A549 (cell line): ENCODE measurements around the gene RILPL1. TPM values are rescaled to one million over a fixed set of nuclear protein-coding genes. Genes with fewer than 3 reads are reported as not detected.
"Not testable (repeated sequence)": the region's sequence is repeated elsewhere in the genome, so short reads cannot be mapped to it uniquely, and the experiment has no call there.

ENCODE experiments used
- ATAC-seq, 2 experiments: fragments of 200-7000 bp in 1 of 2; fragments of >200 bp in 1 of 2; cut with Nextera tagmentation in 1 of 2; cut with Tn5 transposase in 1 of 2; 3 replicates each; pipeline versions ENCODE4 v1.8.0 to v1.9.1; 2018 to 2020; ENCODE audit warnings: mild to moderate bottlenecking in 1 of 2, moderate library complexity in 1 of 2
- CTCF ChIA-PET: fragments of 300-600 bp; sonication (Branson Sonifier 250); formaldehyde crosslinking; extraction: SDS; loops from one replicate; lab custom pipeline; 2021; ENCODE audit warnings: antibody characterized with exemption, inconsistent platforms; lab: Yijun Ruan, JAX
- POLR2A ChIA-PET: fragments of 350-600 bp; formaldehyde crosslinking; extraction: SDS; loops from one replicate; lab custom pipeline; 2021; ENCODE audit warnings: antibody characterized with exemption, inconsistent platforms; lab: Yijun Ruan, JAX
- DNase-seq, 2 experiments: peaks; one replicate each; pipeline versions ENCODE4 v3.0.0 to v3.0.0-alpha.2; 2011 to 2016; ENCODE audit warnings: low read depth in 1 of 2, low spot score in 1 of 2
- FAIRE-seq: peaks from 2 replicates; lab custom pipeline; 2011; peaks lifted over from hg19 to GRCh38; lab: Jason Lieb, UNC
- H3K27ac ChIP-seq, 2 experiments: fragments of >200 bp; sonication (Bioruptor Twin); formaldehyde crosslinking; 3 replicates each; pipeline ENCODE4 v1.5.1; 2016 to 2017
- H3K4me1 ChIP-seq: fragments of >200 bp; sonication (Bioruptor Twin); formaldehyde crosslinking; 3 replicates; pipeline ENCODE4 v1.6.1; 2016
- H3K4me2 ChIP-seq: fragments of >200 bp; sonication (Bioruptor Twin); formaldehyde crosslinking; 3 replicates; pipeline ENCODE4 v1.6.1; 2016
- H3K4me3 ChIP-seq: fragments of >200 bp; sonication (Bioruptor Twin); formaldehyde crosslinking; 3 replicates; pipeline ENCODE4 v1.5.1; 2016
- H3K9me3 ChIP-seq: fragments of >200 bp; sonication (Bioruptor Twin); formaldehyde crosslinking; 3 replicates; pipeline ENCODE4 v1.6.1; 2016
- CBX8 ChIP-seq: fragments of 200-600 bp; sonication (generic); IDR thresholded peaks from 2 replicates; pipeline ENCODE4 v1.6.1; 2016
- CHD2 ChIP-seq: fragments of 150-350 bp; IDR thresholded peaks from 2 replicates; pipeline ENCODE4 v1.6.1; 2014; ENCODE audit warnings: low read length; ENCODE audit not compliant: partially characterized antibody
- CHD4 ChIP-seq: fragments of 200-600 bp; sonication (generic); IDR thresholded peaks from 2 replicates; pipeline ENCODE4 v1.6.1; 2016; ENCODE audit warnings: antibody characterized with exemption, mild to moderate bottlenecking, borderline replicate concordance
- EHF ChIP-seq: fragments of 250-450 bp; sonication (Bioruptor Pico); IDR thresholded peaks from 2 replicates; pipeline ENCODE4 v1.5.0; 2020; ENCODE audit warnings: mild to moderate bottlenecking
- EHMT2 ChIP-seq: fragments of 200-600 bp; sonication (generic); IDR thresholded peaks from 2 replicates; pipeline ENCODE4 v1.6.1; 2016; ENCODE audit warnings: antibody characterized with exemption, low read depth, mild to moderate bottlenecking, moderate library complexity
- ELK1 ChIP-seq: fragments of 150-350 bp; IDR thresholded peaks from 2 replicates; pipeline ENCODE4 v1.6.1; 2014; ENCODE audit warnings: low read depth, mild to moderate bottlenecking, low read length
- FOSB ChIP-seq: fragments of 250-450 bp; sonication (Bioruptor Pico); IDR thresholded peaks from 2 replicates; pipeline ENCODE4 v1.5.0; 2020; ENCODE audit warnings: mild to moderate bottlenecking, moderate library complexity
- FOSL2 ChIP-seq, 2 experiments: fragments of 450-650 bp in 1 of 2; fragments of >200 bp in 1 of 2; sonication (Bioruptor Twin) in 1 of 2; formaldehyde crosslinking; IDR thresholded peaks; 2 replicates each; pipeline versions ENCODE4 v1.5.0 to v1.6.1; 2016 to 2020; ENCODE audit warnings: mild to moderate bottlenecking in 1 of 2, moderate library complexity in 1 of 2
- HDAC2 ChIP-seq: fragments of 200-600 bp; sonication (generic); IDR thresholded peaks from 2 replicates; pipeline ENCODE4 v1.6.1; 2016
- HES2 ChIP-seq: fragments of >200 bp; sonication (Bioruptor Twin); formaldehyde crosslinking; IDR thresholded peaks from 2 replicates; pipeline ENCODE4 v1.6.1; 2016
- HOXB5 ChIP-seq: fragments of 250-450 bp; sonication (Bioruptor Pico); IDR thresholded peaks from 2 replicates; pipeline ENCODE4 v1.5.0; 2020; ENCODE audit warnings: mild to moderate bottlenecking, moderate library complexity
- JUN ChIP-seq, 2 experiments: fragments of >200 bp; sonication (Bioruptor Twin); formaldehyde crosslinking; IDR thresholded peaks; 2 replicates in 1 of 2; 3 replicates in 1 of 2; pipeline ENCODE4 v1.6.1; 2016 to 2017
- KDM1A ChIP-seq: fragments of 200-600 bp; sonication (generic); IDR thresholded peaks from 2 replicates; pipeline ENCODE4 v1.6.1; 2016; ENCODE audit warnings: low read depth, mild to moderate bottlenecking
- KDM5A ChIP-seq: fragments of 200-600 bp; sonication (generic); IDR thresholded peaks from 2 replicates; pipeline ENCODE4 v1.6.1; 2016; ENCODE audit warnings: antibody characterized with exemption, mild to moderate bottlenecking
- MAZ ChIP-seq: fragments of 150-350 bp; IDR thresholded peaks from 2 replicates; pipeline ENCODE4 v1.6.1; 2014; ENCODE audit warnings: antibody characterized with exemption, low read depth, low read length, borderline replicate concordance
- NPAS2 ChIP-seq: fragments of 250-450 bp; sonication (Bioruptor Pico); IDR thresholded peaks from 2 replicates; pipeline ENCODE4 v1.8.0; 2022; ENCODE audit warnings: mild to moderate bottlenecking, moderate library complexity, borderline replicate concordance
- NR3C1 ChIP-seq: fragments of >200 bp; sonication (Bioruptor Twin); formaldehyde crosslinking; IDR thresholded peaks from 3 replicates; pipeline ENCODE4 v1.6.1; 2017
- POLR2A ChIP-seq: IDR thresholded peaks from 2 replicates; pipeline ENCODE4 v1.6.1; 2012; ENCODE audit warnings: mild to moderate bottlenecking, low read length
- RCOR1 ChIP-seq: fragments of 150-350 bp; IDR thresholded peaks from 2 replicates; pipeline ENCODE4 v1.6.1; 2014; ENCODE audit warnings: antibody characterized with exemption, low read length, low read depth
- RFX5 ChIP-seq: fragments of 450-650 bp; IDR thresholded peaks from 2 replicates; pipeline ENCODE4 v1.7.1; 2014; ENCODE audit warnings: antibody characterized with exemption, mild to moderate bottlenecking, moderate library complexity
- RNF2 ChIP-seq: fragments of 200-600 bp; sonication (generic); IDR thresholded peaks from 2 replicates; pipeline ENCODE4 v1.6.1; 2016; ENCODE audit warnings: low read depth, mild to moderate bottlenecking, antibody characterized with exemption, moderate library complexity, borderline replicate concordance
- SMC3 ChIP-seq: fragments of >200 bp; sonication (Bioruptor Twin); formaldehyde crosslinking; IDR thresholded peaks from 3 replicates; pipeline ENCODE4 v1.6.1; 2018; ENCODE audit warnings: inconsistent platforms
- WGBS: methylation state at CpG from one replicate; pipeline ENCODE4 v1.1.6; 2017; ENCODE audit errors: missing lambda C conversion rate; 5-methylcytosine and 5-hydroxymethylcytosine counted together
- polyA plus RNA-seq, 4 experiments: library from polyadenylated mRNA; depleted of rRNA in 3 of 4; stranded (reverse); fragments of >200 nt; fragmentation: RNase III in 1 of 4; extraction: RNeasy Plus Mini Kit Qiagen cat#74134 plus additional on column Dnase treatment in 1 of 4; gene quantifications; 2 replicates in 3 of 4; 3 replicates in 1 of 4; pipeline ENCODE4 v1.2.3, GENCODE V29; 2011 to 2017

The RILPL1 gene
- polyA plus RNA-seq, 2 of the 4 experiments (the other 2 are of a cell fraction), result 8.0 to 14.2 TPM

- no peak for TF ChIP-seq ELK1
Measured at GRCh38 chr12:123488539-123489230, 44.8 kb downstream of the RILPL1 start (continued).

- WGBS, result 96% methylated on average over 6 of the region's 6 CpGs
- no peak for ATAC-seq
- Histone ChIP-seq H3K4me2 (no peak overlapping the region), H3K4me3 (no peak overlapping the region), H3K4me1 (no peaks in the 10 kb centered on the region), H3K27ac (no peak overlapping the region), H3K9me3 (no peaks in the 10 kb centered on the region)
- POLR2A ChIA-PET, result no interaction called here
- no peak for DNase-seq
- TF ChIP-seq EHMT2 (no peak), MAZ (no peak)
- no peak for FAIRE-seq
- CTCF ChIA-PET, result interaction anchor here (1.1 kb wide), 1 partner anchor 88 kb away, joined by 3 read pairs; no protein-coding TSS in a partner anchor
Measured at GRCh38 chr12:123487428-123487827, 46.1 kb downstream of the RILPL1 start.

GRCh38 chr12:123485756-123486155 lies 47.8 kb downstream of the RILPL1 start:
- Histone ChIP-seq H3K4me2 (no peak overlapping the region), H3K4me1 (no peaks in the 10 kb centered on the region), H3K27ac (no peak overlapping the region), H3K9me3 (no peaks in the 10 kb centered on the region), H3K4me3 (no peak overlapping the region)
- no peak for FAIRE-seq
- TF ChIP-seq CHD2, result no peak
- no peak for TF ChIP-seq RFX5
- no peak for TF ChIP-seq HDAC2
- no peak for TF ChIP-seq MAZ
- TF ChIP-seq NPAS2 (CRISPR knock-in tag), result no peak
- TF ChIP-seq FOSB (CRISPR knock-in tag), result no peak
- no peak; a peak in 1 of 6 replicates for ATAC-seq
- ChIA-PET CTCF (interaction anchor here (0.7 kb wide), 1 partner anchor 96 kb away, joined by 4 read pairs; no protein-coding TSS in a partner anchor), POLR2A (no interaction called here)
- DNase-seq, result no peak
- WGBS, result 89% methylated on average over 14 of the region's 14 CpGs

- Histone ChIP-seq H3K4me3 (no peak overlapping the region), H3K4me1 (no peaks in the 10 kb centered on the region), H3K9me3 (no peaks in the 10 kb centered on the region), H3K4me2 (no peak overlapping the region), H3K27ac (no peak overlapping the region)
- POLR2A ChIA-PET, result interaction anchor here (0.6 kb wide), 1 partner anchor 518 kb away, joined by 4 read pairs; no protein-coding TSS in a partner anchor
- CTCF ChIA-PET, result interaction anchor here (0.7 kb wide), 1 partner anchor 49 kb away, joined by 3 read pairs; no protein-coding TSS in a partner anchor
- no peak for FAIRE-seq
- TF ChIP-seq FOSL2 (IDR thresholded peaks at IDR 0.05) (no peak), FOSL2 (CRISPR knock-in tag; IDR thresholded peaks at IDR 0.05) (peak; percentile 64), CBX8 (no peak)
- no peak for DNase-seq
- no peak for ATAC-seq
- 89% methylated on average over 18 of the region's 18 CpGs for WGBS
Measured at GRCh38 chr12:123483602-123484248, 49.8 kb downstream of the RILPL1 start.

- ATAC-seq, result peak; percentile 12 to 13; a peak in 1 of 6 replicates
- H3K27ac ChIP-seq, result no peak overlapping the region
- POLR2A ChIA-PET, result no interaction called here
- WGBS, result 91% methylated on average over 6 of the region's 6 CpGs
- no peak for FAIRE-seq
- H3K4me3 ChIP-seq, result no peak overlapping the region
- no peaks in the 10 kb centered on the region for H3K4me1 ChIP-seq
- no peaks in the 10 kb centered on the region for H3K9me3 ChIP-seq
- no peak for DNase-seq
- no peak for TF ChIP-seq POLR2A
- TF ChIP-seq NPAS2 (CRISPR knock-in tag), result no peak
- no peak for TF ChIP-seq RNF2
- TF ChIP-seq EHF (CRISPR knock-in tag), result no peak
- TF ChIP-seq KDM5A, result no peak
- TF ChIP-seq CHD2, result no peak
- no peak for TF ChIP-seq CHD4
- TF ChIP-seq NR3C1, result no peak
- TF ChIP-seq SMC3, result no peak
- TF ChIP-seq HES2, result no peak
- no peak for TF ChIP-seq RCOR1
- TF ChIP-seq HOXB5 (CRISPR knock-in tag), result no peak
- TF ChIP-seq EHMT2, result no peak
- no peak for TF ChIP-seq JUN (IDR thresholded peaks at IDR 0.05)
- no peak for TF ChIP-seq MAZ
- TF ChIP-seq KDM1A, result no peak
- TF ChIP-seq, all 56 proteins: peak for 0
- H3K4me2 ChIP-seq, result no peak overlapping the region
- CTCF ChIA-PET, result interaction anchor here (1.9 kb wide), 1 partner anchor 11 kb away, joined by 5 read pairs; no protein-coding TSS in a partner anchor
Measured at GRCh38 chr12:123482876-123483275, 50.6 kb downstream of the RILPL1 start.

- CTCF ChIA-PET, result interaction anchor here (0.6 to 1.9 kb wide), 4 partner anchors 13 to 61 kb away, joined by 4 to 5 read pairs (median 4); no protein-coding TSS in a partner anchor
- H3K4me1 ChIP-seq, ATAC-seq, H3K4me3 ChIP-seq, FAIRE-seq, H3K27ac ChIP-seq, DNase-seq, H3K9me3 ChIP-seq, H3K4me2 ChIP-seq, POLR2A ChIA-PET: not testable (repeated sequence)
- 91% methylated on average over 5 of the region's 5 CpGs for WGBS
Measured at GRCh38 chr12:123481251-123481650, 52.3 kb downstream of the RILPL1 start.
